K562 (cell line): Measurements from ENCODE around the gene APLF. TPM values are rescaled to one million over a fixed set of nuclear protein-coding genes. Genes with fewer than 3 reads are reported as not detected.

Source experiments
- ATAC-seq: fragments of 200-7000 bp; cut with Tn5 transposase; 3 replicates; pipeline ENCODE4 v1.9.1; 2020; ENCODE audit warnings: moderate library complexity
- BruUV-seq: library from RNA; stranded (reverse); fragments of 400-500 nt; replicated peaks from 2 replicates; lab custom pipeline; 2021; lab: Mats Ljungman, UMichigan
- CTCF ChIA-PET: fragments of 300-600 bp; formaldehyde crosslinking; extraction: SDS; loops from one replicate; lab custom pipeline; 2021; ENCODE audit warnings: low intra/inter-chr PET ratio; lab: Yijun Ruan, JAX
- POLR2A ChIA-PET: fragments of 300-600, 350-650 bp; sonication (Branson Sonifier 250); formaldehyde crosslinking; extraction: SDS; loops from one replicate; lab custom pipeline; 2021; ENCODE audit warnings: antibody characterized with exemption, inconsistent platforms; lab: Yijun Ruan, JAX
- DNase-seq, 4 experiments: peaks; one replicate each; pipeline versions ENCODE4 v3.0.0 to v3.0.0-alpha.2; 2011 to 2018; ENCODE audit warnings: low spot score in 3 of 4, mixed read lengths in 3 of 4; ENCODE audit errors: extremely low read depth in 1 of 4
- FAIRE-seq: peaks from 2 replicates; lab custom pipeline; 2011; peaks lifted over from hg19 to GRCh38; lab: Jason Lieb, UNC
- H2AFZ ChIP-seq: 2 replicates; pipeline ENCODE4 v1.6.0; 2011; ENCODE audit warnings: low read depth, low read length, control low read depth, inconsistent platforms
- H3K27ac ChIP-seq: fragments of 200-600 bp; 3 replicates; pipeline ENCODE4 v1.8.0; 2011; ENCODE audit warnings: low read depth, mild to moderate bottlenecking, control low read depth, inconsistent platforms, low read length, moderate library complexity, mixed read lengths; ENCODE audit errors: extremely low read depth
- H3K27me3 ChIP-seq, 2 experiments: fragments of 300-600 bp in 1 of 2; 2 replicates in 1 of 2; 3 replicates in 1 of 2; pipeline versions ENCODE4 v1.6.0 to v1.8.0; 2011; ENCODE audit warnings: inconsistent platforms in 2 of 2, low read length in 2 of 2, mild to moderate bottlenecking in 1 of 2, mixed read lengths in 1 of 2, moderate library complexity in 1 of 2; ENCODE audit not compliant: control insufficient read depth in 2 of 2, insufficient read depth in 2 of 2
- H3K36me3 ChIP-seq: fragments of 300-600 bp; 3 replicates; pipeline ENCODE4 v1.8.0; 2011; ENCODE audit warnings: mild to moderate bottlenecking, low read length, inconsistent platforms; ENCODE audit not compliant: control insufficient read depth, insufficient read depth
- H3K4me1 ChIP-seq, 2 experiments: fragments of 200-600 bp in 1 of 2; replicated peaks in 1 of 2; 2 replicates in 1 of 2; 3 replicates in 1 of 2; pipeline versions ENCODE4 v1.5.1 to v1.8.0; 2011; ENCODE audit warnings: inconsistent platforms in 2 of 2, low read length in 2 of 2, mild to moderate bottlenecking in 1 of 2, mixed read lengths in 1 of 2, moderate library complexity in 1 of 2; ENCODE audit not compliant: control insufficient read depth in 2 of 2, insufficient read depth in 2 of 2
- H3K4me2 ChIP-seq: 2 replicates; pipeline ENCODE4 v1.6.1; 2011; ENCODE audit warnings: low read length, control low read depth, inconsistent platforms, mixed read lengths; ENCODE audit not compliant: insufficient read depth
- H3K4me3 ChIP-seq: fragments of 200-600 bp; sonication (generic), shearing (Covaris generic); 2 replicates; pipeline ENCODE4 v1.5.1; 2016; ENCODE audit warnings: control low read depth, inconsistent platforms
- H3K79me2 ChIP-seq: fragments of 200-600 bp; 3 replicates; pipeline ENCODE4 v1.8.0; 2011; ENCODE audit warnings: low read length, inconsistent platforms; ENCODE audit not compliant: control insufficient read depth, insufficient read depth
- H3K9ac ChIP-seq, 2 experiments: 2 replicates each; pipeline versions ENCODE4 v1.6.0 to v1.6.1; 2011; ENCODE audit warnings: low read depth in 2 of 2, low read length in 2 of 2, control low read depth in 1 of 2, inconsistent platforms in 1 of 2, mild to moderate bottlenecking in 1 of 2, mixed read lengths in 1 of 2; ENCODE audit not compliant: insufficient read depth in 1 of 2
- H3K9me1 ChIP-seq: one replicate; pipeline ENCODE4 v1.6.0; 2011; ENCODE audit warnings: inconsistent platforms, mild to moderate bottlenecking, low read length, moderate library complexity; ENCODE audit not compliant: control insufficient read depth, insufficient read depth
- H3K9me3 ChIP-seq: replicated peaks from 2 replicates; pipeline ENCODE4 v1.5.1; 2011; ENCODE audit warnings: low read depth, low read length, inconsistent platforms; ENCODE audit not compliant: control insufficient read depth, insufficient read depth
- H4K20me1 ChIP-seq: replicated peaks from 2 replicates; pipeline ENCODE4 v1.6.1; 2011; ENCODE audit warnings: low read length, inconsistent platforms, mixed read lengths; ENCODE audit not compliant: control insufficient read depth, insufficient read depth
- ESRRB ChIP-seq: fragments of 250-450 bp; sonication (Bioruptor Pico); IDR thresholded peaks from 2 replicates; pipeline ENCODE4 v1.5.0; 2020; ENCODE audit warnings: mild to moderate bottlenecking, moderate library complexity, borderline replicate concordance
- L3MBTL2 ChIP-seq: fragments of 450-650 bp; IDR thresholded peaks from 2 replicates; pipeline ENCODE4 v1.6.1; 2016; ENCODE audit warnings: mild to moderate bottlenecking, moderate library complexity
- RFX1 ChIP-seq: fragments of 450-650 bp; IDR thresholded peaks from 2 replicates; pipeline ENCODE4 v1.6.1; 2016; ENCODE audit warnings: mild to moderate bottlenecking, moderate library complexity
- ZNF586 ChIP-seq: fragments of 450-650 bp; formaldehyde crosslinking; conservative IDR thresholded peaks from 2 replicates; pipeline ENCODE4 v1.4.0; 2020; ENCODE audit warnings: mild to moderate bottlenecking, moderate library complexity
- ZNF785 ChIP-seq: fragments of 250-450 bp; sonication (Bioruptor Pico); IDR thresholded peaks from 2 replicates; pipeline ENCODE4 v1.4.0; 2020; ENCODE audit warnings: mild to moderate bottlenecking
- WGBS: fragments of 100-300 bp; shearing (Covaris generic); methylation state at CpG from one replicate; pipeline ENCODE4 v1.1.6; 2016; ENCODE audit warnings: low coverage, mixed read lengths; ENCODE audit not compliant: insufficient coverage; ENCODE audit errors: missing lambda C conversion rate; 5-methylcytosine and 5-hydroxymethylcytosine counted together
- in situ Hi-C: fragments of 300-500 bp; cut with MboI; formaldehyde crosslinking; loops from 4 replicates; pipeline ENCODE4 v1.15.0; 2018; ENCODE audit warnings: inconsistent platforms, mixed read lengths
- intact Hi-C: fragments of 100-400 bp; cut with micrococcal nuclease; formaldehyde crosslinking; loops from 2 replicates; pipeline ENCODE4 v1.14.2; 2022
- polyA plus RNA-seq, 8 experiments: library from polyadenylated mRNA; depleted of rRNA in 4 of 8; stranded (reverse) in 5 of 8; unstranded in 3 of 8; fragments of >200 nt; fragmentation: Nextera tagmentation in 2 of 8; fragmentation: Illumina TruSeq in 1 of 8; extraction: Ambion mirVana in 2 of 8; extraction: Trizol in 1 of 8; gene quantifications; 2 replicates each; pipeline versions ENCODE4 v1.2.1 to v1.2.3, GENCODE V29; 2011 to 2014; ENCODE audit warnings: inconsistent platforms in 1 of 8, missing spikeins in 1 of 8
- total RNA-seq, 7 experiments: library from RNA; depleted of rRNA in 6 of 7; stranded (reverse); fragments of >200 nt in 6 of 7; fragmentation: Illumina TruSeq in 2 of 7; extraction: Trizol in 2 of 7; gene quantifications; 2 replicates each; pipeline versions ENCODE4 v1.2.1 to v1.2.3, GENCODE V29; 2011 to 2021; ENCODE audit warnings: low replicate concordance in 1 of 7
- TF ChIP-seq, protein P1 (sequence below): sonication (generic); formaldehyde crosslinking; IDR thresholded peaks from 2 replicates; pipeline ENCODE4 v1.8.1; 2023; ENCODE audit warnings: mild to moderate bottlenecking, missing genetic modification reagents, moderate library complexity
- TF ChIP-seq, protein P2 (sequence below): fragments of 450-650 bp; formaldehyde crosslinking; IDR thresholded peaks from 2 replicates; pipeline ENCODE4 v1.4.0; 2020; ENCODE audit warnings: mild to moderate bottlenecking, mixed read lengths

The APLF gene
- total and polyA plus RNA-seq, 9 of the 15 experiments (the other 6 are each of a cell fraction or from before 2014, with no cell fraction given): 0.07 to 1.1 (median 0.71) TPM

DNA sequence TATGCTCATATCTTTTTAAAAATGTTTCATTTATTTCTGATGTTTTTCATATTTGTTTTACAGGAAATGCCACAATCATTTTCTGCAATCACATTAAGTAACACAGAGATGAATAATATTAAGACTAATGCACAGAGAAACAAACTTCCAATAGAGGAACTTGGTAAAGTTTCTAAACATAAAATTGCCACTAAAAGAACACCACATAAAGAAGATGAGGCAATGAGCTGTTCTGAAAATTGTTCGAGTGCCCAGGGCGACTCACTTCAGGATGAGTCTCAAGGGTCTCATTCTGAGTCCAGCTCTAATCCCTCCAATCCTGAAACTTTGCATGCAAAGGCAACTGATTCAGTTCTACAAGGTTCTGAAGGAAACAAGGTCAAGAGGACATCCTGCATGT, 70.4 kb downstream of the APLF start:
- BruUV-seq: no TSS peak
- 72% methylated on average over 2 of the region's 2 CpGs for WGBS
- H3K9ac ChIP-seq: no peak overlapping the region
- ATAC-seq: no peak
- H3K79me2 ChIP-seq: no peaks in the 10 kb centered on the region
- H3K9me1 ChIP-seq: no peaks in the 10 kb centered on the region
- H4K20me1 ChIP-seq: no peaks in the 10 kb centered on the region
- H3K4me2 ChIP-seq: no peak overlapping the region
- H3K36me3 ChIP-seq: no peaks in the 10 kb centered on the region
- TF ChIP-seq ESRRB (no peak), ZNF785 (CRISPR knock-in tag) (no peak), ZNF586 (CRISPR knock-in tag) (no peak), RFX1 (no peak)
- TF ChIP-seq, protein P1, sequence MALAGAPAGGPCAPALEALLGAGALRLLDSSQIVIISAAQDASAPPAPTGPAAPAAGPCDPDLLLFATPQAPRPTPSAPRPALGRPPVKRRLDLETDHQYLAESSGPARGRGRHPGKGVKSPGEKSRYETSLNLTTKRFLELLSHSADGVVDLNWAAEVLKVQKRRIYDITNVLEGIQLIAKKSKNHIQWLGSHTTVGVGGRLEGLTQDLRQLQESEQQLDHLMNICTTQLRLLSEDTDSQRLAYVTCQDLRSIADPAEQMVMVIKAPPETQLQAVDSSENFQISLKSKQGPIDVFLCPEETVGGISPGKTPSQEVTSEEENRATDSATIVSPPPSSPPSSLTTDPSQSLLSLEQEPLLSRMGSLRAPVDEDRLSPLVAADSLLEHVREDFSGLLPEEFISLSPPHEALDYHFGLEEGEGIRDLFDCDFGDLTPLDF: no peak
- TF ChIP-seq, all 486 proteins: peak for 0
- DNase-seq: no peak
- in situ Hi-C loops (no loop called here), intact Hi-C loops (loop anchor here (10.0 kb wide), 1 partner anchor 57 kb away; no protein-coding TSS in a partner anchor)
- FAIRE-seq: peak; percentile 29
- H3K27ac ChIP-seq: no peak overlapping the region
- no peak overlapping the region for H3K4me3 ChIP-seq
- no peaks in the 10 kb centered on the region for H3K27me3 ChIP-seq
- no peak overlapping the region for H2AFZ ChIP-seq
- CTCF ChIA-PET: no interaction called here
- no peaks in the 10 kb centered on the region for H3K9me3 ChIP-seq
- POLR2A ChIA-PET: no interaction called here
- H3K4me1 ChIP-seq: peaks cover 0 to 10% of the 10 kb centered on the region in 2 experiments; a peak in 4 of 5 replicates

DNA sequence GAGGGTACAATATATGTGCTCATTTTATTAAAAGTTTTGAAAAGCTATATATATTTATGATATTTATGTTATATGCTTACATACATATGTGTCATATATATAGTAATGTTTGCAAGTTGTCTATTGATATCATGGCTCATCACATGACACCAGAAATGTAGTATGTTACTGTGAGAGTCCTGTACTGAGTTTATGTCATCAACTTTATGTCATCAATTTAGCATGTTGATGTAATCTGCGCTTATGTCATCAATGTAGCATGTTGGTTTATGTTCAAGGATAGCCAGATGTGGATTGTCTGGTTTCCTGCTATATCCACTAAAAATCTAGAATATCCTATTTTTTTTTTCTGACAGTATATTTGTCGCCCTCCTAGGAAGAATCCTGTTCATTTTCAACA, 77.4 kb downstream of the APLF start:
- H3K4me3 ChIP-seq: no peak overlapping the region
- H3K9ac ChIP-seq: no peak overlapping the region
- POLR2A ChIA-PET: interaction anchor here (1.7 kb wide), 1 partner anchor 13 kb away, joined by 6 read pairs; no protein-coding TSS in a partner anchor
- H3K9me3 ChIP-seq: no peaks in the 10 kb centered on the region
- no peaks in the 10 kb centered on the region for H3K79me2 ChIP-seq
- ATAC-seq (no peak), DNase-seq (no peak), FAIRE-seq (peak; percentile 48)
- no peaks in the 10 kb centered on the region for H4K20me1 ChIP-seq
- H2AFZ ChIP-seq: no peak overlapping the region
- in situ Hi-C loops: no loop called here
- no TSS peak for BruUV-seq
- H3K27me3 ChIP-seq: no peaks in the 10 kb centered on the region
- 35% methylated on average over 2 of the region's 2 CpGs for WGBS
- no peak overlapping the region for H3K4me2 ChIP-seq
- no peak overlapping the region for H3K27ac ChIP-seq
- no peaks in the 10 kb centered on the region for H3K36me3 ChIP-seq
- H3K9me1 ChIP-seq: no peaks in the 10 kb centered on the region
- TF ChIP-seq, protein P2, sequence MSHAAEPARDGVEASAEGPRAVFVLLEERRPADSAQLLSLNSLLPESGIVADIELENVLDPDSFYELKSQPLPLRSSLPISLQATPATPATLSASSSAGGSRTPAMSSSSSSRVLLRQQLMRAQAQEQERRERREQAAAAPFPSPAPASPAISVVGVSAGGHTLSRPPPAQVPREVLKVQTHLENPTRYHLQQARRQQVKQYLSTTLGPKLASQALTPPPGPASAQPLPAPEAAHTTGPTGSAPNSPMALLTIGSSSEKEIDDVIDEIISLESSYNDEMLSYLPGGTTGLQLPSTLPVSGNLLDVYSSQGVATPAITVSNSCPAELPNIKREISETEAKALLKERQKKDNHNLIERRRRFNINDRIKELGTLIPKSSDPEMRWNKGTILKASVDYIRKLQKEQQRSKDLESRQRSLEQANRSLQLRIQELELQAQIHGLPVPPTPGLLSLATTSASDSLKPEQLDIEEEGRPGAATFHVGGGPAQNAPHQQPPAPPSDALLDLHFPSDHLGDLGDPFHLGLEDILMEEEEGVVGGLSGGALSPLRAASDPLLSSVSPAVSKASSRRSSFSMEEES (CRISPR knock-in tag): peak; percentile 39
- TF ChIP-seq L3MBTL2: no peak
- TF ChIP-seq, all 486 proteins: peak for 1
- no peaks in the 10 kb centered on the region for H3K4me1 ChIP-seq
- intact Hi-C loops: no loop called here
- CTCF ChIA-PET: no interaction called here
